Right renal cortex interstitium (tissue), 3 donors: ENCODE measurements around the gene DUSP8. TPM values are rescaled to one million over a fixed set of nuclear protein-coding genes. Genes with fewer than 3 reads are reported as not detected.
"Not testable (repeated sequence)": the region's sequence is repeated elsewhere in the genome, so short reads cannot be mapped to it uniquely, and the experiment has no call there.

Experiments
- DNase-seq, 3 donors: peaks; one replicate each; pipeline ENCODE4 v3.0.0-alpha.2; 2013; ENCODE audit warnings: low read depth in 3 of 3, low spot score in 2 of 3
- polyA plus RNA-seq, 3 donors: library from polyadenylated mRNA; unstranded; fragments of 120-200 nt; gene quantifications; one replicate each; pipeline ENCODE4 v1.2.1, GENCODE V29; 2013; ENCODE audit not compliant: insufficient read length in 3 of 3

The DUSP8 gene
- polyA plus RNA-seq, 3 donors: 2.2 to 3.0 (median 2.5) TPM

- no peak for DNase-seq
Observed at GRCh38 chr11:1589996-1590395, 17.9 kb upstream of the DUSP8 start.

DNA sequence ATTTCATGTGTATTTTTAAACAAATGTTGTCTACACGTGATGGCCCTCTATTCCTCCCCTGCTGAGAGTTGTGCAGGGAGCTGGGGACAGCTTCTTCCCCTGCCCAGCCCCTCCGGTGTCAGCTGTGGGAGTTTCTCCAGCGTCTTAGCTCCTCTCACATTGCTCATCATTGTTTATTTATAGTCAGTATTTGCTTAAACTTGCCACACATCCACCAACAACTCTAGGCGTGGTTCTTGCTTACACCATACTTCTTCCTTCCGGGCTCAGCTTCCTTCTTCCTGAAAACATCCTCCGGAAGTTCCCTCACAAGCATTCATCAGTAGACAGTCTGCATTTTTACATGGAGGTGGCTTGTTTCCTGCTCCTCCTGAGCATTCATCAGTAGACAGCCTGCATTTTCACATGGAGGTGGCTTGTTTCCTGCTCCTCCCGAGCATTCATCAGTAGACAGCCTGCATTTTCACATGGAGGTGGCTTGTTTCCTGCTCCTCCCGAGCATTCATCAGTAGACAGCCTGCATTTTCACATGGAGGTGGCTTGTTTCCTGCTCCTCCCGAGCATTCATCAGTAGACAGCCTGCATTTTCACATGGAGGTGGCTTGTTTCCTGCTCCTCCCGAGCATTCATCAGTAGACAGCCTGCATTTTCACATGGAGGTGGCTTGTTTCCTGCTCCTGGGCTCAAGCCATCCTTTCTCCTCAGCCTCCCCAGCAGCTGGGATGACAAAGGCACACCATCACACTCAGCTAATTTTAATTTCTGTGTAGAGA, 17.3 kb upstream of the DUSP8 start:
- not testable (repeated sequence) for DNase-seq

GRCh38 chr11:1586699-1587098, 14.6 kb upstream of the DUSP8 start:
- no peak for DNase-seq

DNA sequence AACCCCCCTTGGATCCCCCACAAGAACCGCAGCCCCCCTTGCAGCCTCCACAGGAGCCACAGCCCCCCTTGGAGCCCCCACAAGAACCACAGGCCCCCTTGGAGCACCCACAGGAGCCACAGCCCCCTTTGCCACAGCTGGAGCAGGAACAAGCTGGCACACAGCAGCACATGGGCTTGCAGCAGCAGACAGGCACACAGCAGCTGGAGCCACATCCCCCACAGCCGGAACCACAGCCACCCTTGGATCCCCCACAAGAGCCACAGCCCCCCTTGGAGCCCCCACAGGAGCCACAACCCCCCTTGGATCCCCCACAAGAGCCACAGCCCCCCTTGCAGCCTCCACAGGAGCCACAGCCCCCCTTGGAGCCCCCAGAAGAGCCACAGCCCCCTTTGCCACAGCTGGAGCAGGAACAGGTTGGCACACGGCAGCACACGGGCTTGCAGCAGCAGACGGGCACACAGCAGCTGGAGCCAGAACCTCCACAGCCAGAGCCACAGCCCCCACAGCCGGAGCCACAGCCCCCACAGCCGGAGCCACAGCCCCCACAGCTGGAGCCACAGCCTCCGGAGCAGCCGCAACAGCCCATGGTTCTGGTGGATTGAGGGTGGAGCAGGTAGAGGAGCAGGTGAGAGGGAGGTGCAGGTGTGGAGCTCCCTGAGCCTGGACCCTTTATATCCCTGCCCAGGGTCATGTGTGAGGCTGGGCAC, 12.7 kb upstream of the DUSP8 start, which contains the start of gene KRTAP5-1:
TSS of gene KRTAP5-1 (minus strand) at position 623 of the 710 bp plus-strand sequence. CDS start at position 589, 34 bp downstream.
- not testable (repeated sequence) for DNase-seq

GRCh38 chr11:1582909-1583308, 10.8 kb upstream of the DUSP8 start:
- not testable (repeated sequence) for DNase-seq

- DNase-seq: no peak
Observed at GRCh38 chr11:1581976-1582375, 9.9 kb upstream of the DUSP8 start.

- no peak for DNase-seq
Observed at GRCh38 chr11:1576825-1577224, 4.8 kb upstream of the DUSP8 start.

- not testable (repeated sequence) for DNase-seq
Observed at GRCh38 chr11:1575756-1576155, 3.7 kb upstream of the DUSP8 start.

DNA sequence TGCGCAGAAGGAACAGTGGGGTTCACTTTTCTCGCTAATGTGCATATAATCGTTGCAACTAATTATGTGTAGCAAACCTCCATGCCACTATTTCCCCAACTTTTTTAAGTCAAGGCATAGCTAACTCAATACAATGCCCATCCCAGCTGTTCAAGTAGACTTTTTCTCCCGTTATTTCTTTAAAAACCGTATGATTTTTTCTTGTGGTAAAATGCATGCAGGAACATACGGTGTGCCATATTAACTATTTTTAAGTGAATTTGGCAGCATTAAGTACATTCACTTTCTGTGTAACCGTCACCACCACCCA, 2.8 kb upstream of the DUSP8 start:
- DNase-seq: no peak

DNA sequence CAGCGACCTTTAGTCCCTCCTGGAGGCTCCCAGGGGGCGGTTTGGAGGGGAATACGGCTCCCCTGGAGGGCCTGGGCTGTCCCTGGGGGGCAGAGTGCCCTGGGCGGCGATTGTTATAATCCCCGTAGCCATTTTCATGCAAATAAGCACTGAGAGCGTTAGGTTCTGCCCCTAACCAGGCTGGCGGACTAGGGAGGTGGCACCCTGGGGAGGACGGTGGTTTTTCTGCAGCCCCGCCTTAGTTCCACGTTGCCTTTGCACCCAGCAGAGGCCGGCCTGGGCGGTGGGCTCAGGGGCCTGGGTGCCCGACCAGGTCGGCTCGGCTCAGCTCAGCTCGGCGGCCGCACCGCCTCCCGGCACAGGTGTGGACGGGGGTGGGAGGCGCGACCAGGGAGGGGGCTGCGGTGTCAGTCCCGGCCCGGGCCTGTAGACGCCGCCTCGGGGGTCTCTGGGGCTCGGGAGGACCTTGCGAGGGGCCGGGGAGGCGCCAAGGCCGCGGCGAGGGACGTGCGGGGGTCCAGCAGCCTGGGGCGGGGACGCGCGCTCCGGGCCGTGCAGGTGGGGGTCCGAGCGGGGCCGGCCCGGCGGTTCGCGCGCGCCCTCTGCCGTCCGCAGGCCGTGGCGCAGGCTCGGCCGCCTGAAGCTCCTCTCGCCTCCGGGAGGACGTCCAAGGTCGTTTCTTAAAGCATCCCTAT, 2.3 kb upstream of the DUSP8 start:
- no peak for DNase-seq

- DNase-seq: no peak
Observed at GRCh38 chr11:1573903-1574237, 1.8 kb upstream of the DUSP8 start.

- DNase-seq: no peak
Observed at GRCh38 chr11:1573077-1573902, 1.2 kb upstream of the DUSP8 start.

GRCh38 chr11:1571760-1572196, 293 bp downstream of the DUSP8 start:
- no peak for DNase-seq

DNA sequence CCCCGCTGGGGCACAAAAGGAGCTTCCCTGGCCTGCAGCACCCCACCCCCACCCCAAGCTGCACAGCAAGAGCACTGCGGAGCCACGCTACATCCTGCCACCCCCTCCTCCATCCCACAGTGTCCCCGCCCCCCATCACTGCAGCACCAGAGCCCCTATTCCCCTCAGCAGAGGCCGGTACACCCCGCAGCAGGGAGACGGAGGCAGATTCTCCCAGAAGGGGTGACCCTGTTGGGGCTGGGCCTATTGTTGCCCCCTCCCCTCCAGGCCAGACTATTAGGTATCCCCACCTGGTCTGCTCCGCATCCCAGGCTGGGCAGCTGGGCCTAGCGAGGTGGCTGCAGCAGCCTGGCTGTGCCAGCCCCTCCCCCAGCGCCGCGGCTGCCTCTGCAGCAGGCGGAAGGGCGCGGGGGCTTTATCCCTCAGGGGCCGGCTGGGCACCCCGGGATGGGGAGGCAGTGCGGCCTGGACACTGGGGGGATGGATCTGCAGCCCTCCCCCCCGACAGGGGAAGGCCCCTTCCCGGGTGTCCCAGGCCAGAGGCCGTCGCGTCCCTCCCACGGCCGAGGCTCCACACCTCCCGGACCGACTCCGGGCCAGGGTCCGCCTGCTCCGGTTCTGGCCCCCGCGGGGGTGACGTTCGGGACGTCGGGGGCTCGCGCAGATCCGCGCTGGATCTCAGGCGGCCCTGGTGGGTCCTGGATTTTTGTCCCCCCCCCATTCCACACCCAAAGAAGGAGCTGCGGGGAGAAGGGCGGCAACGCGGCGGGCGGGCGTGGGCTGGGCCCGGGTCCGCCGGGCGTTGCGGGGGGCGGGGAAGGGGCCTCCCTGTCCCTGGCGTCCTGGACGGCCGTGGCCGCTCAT, 943 bp downstream of the DUSP8 start:
- DNase-seq: no peak

DNA sequence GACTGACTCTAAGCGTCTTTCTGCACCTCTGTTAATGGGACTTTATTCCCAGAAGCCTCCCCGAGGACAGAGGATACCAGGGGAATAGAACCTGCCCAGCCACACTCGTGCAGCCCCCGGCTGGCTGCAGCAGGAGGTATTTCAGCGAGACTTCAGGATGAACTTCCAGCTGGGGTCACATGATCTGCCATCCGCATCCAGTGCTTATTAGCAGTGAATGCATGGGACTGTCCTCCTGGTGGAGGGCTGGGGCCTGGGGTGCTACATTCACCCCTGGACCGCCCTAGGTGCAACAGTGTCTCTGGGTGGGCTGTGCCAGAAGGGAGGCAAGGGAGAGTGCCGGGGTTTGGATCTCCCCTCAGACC, 1.6 kb downstream of the DUSP8 start:
- no peak for DNase-seq

- no peak for DNase-seq
Observed at GRCh38 chr11:1570001-1570453, 2.0 kb downstream of the DUSP8 start.

GRCh38 chr11:1569251-1569780, 2.8 kb downstream of the DUSP8 start:
- no peak for DNase-seq

GRCh38 chr11:1568441-1568911, 3.6 kb downstream of the DUSP8 start:
- DNase-seq: no peak

DNA sequence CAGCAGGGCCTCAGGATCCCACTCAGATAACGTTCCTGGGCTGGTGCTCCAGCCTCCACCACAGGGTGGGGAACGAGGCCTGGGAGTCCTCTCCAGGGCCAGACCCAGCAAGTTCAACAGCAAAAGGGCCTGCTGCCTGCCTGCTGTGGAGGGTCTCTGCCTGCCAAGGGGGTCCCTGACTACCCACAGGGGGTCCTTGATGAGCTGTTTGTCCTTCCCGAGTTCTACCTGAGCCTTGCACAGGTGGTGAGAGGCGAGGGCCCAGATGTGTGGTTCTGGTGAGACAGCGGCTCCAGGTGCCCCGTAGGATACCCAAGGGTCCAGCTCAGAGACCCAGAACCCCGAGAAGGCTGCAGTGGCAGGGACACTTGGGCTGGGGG, 4.4 kb downstream of the DUSP8 start:
- no peak for DNase-seq
